H9 (cell line): Measurements from ENCODE around the gene CTNND1. TPM values are rescaled to one million over a fixed set of nuclear protein-coding genes. Genes with fewer than 3 reads are reported as not detected.

Source experiments
- DNase-seq: peaks from one replicate; pipeline ENCODE4 v3.0.0-alpha.2; 2017
- H2AFZ ChIP-seq: one replicate; pipeline ENCODE4 v1.6.1; 2013; ENCODE audit warnings: mild to moderate bottlenecking, low read length, control low read depth, moderate library complexity
- H2AK5ac ChIP-seq: 2 replicates; pipeline ENCODE4 v1.6.1; 2013; ENCODE audit warnings: low read length, control low read depth, mixed read lengths; ENCODE audit not compliant: insufficient read length
- H2BK120ac ChIP-seq: one replicate; pipeline ENCODE4 v1.6.1; 2013; ENCODE audit warnings: low read depth, mild to moderate bottlenecking, low read length, control low read depth, inconsistent platforms; ENCODE audit not compliant: poor library complexity, severe bottlenecking
- H2BK12ac ChIP-seq: 2 replicates; pipeline ENCODE4 v1.6.1; 2013; ENCODE audit warnings: low read length, control low read depth, mixed read lengths, low read depth; ENCODE audit not compliant: insufficient read length
- H2BK15ac ChIP-seq: 2 replicates; pipeline ENCODE4 v1.6.1; 2013; ENCODE audit warnings: low read depth, low read length, control low read depth
- H2BK20ac ChIP-seq: one replicate; pipeline ENCODE4 v1.6.1; 2013; ENCODE audit warnings: low read depth, mild to moderate bottlenecking, low read length, control low read depth, inconsistent platforms; ENCODE audit not compliant: poor library complexity, severe bottlenecking
- H2BK5ac ChIP-seq: 2 replicates; pipeline ENCODE4 v1.6.1; 2013; ENCODE audit warnings: low read length, control low read depth, mixed read lengths; ENCODE audit not compliant: insufficient read length
- H3K14ac ChIP-seq: 2 replicates; pipeline ENCODE4 v1.6.1; 2013; ENCODE audit warnings: low read length, control low read depth; ENCODE audit not compliant: insufficient read depth
- H3K18ac ChIP-seq: 2 replicates; pipeline ENCODE4 v1.6.1; 2013; ENCODE audit warnings: low read depth, mild to moderate bottlenecking, mixed read lengths, low read length, control low read depth; ENCODE audit not compliant: insufficient read length
- H3K23ac ChIP-seq: 2 replicates; pipeline ENCODE4 v1.6.1; 2013; ENCODE audit warnings: low read length, control low read depth, mixed read lengths, low read depth; ENCODE audit not compliant: insufficient read length
- H3K23me2 ChIP-seq: 2 replicates; pipeline ENCODE4 v1.6.1; 2013; ENCODE audit warnings: low read depth, mild to moderate bottlenecking, mixed read lengths, low read length, control low read depth; ENCODE audit not compliant: insufficient read length, poor library complexity, severe bottlenecking
- H3K27ac ChIP-seq: 2 replicates; pipeline ENCODE4 v1.5.1; 2013; ENCODE audit warnings: low read length, control low read depth, mixed read lengths, low read depth; ENCODE audit not compliant: insufficient read length
- H3K27me3 ChIP-seq: 2 replicates; pipeline ENCODE4 v1.6.1; 2013; ENCODE audit warnings: low read length, control low read depth, inconsistent platforms; ENCODE audit not compliant: insufficient read depth
- H3K4ac ChIP-seq: 2 replicates; pipeline ENCODE4 v1.6.1; 2013; ENCODE audit warnings: low read depth, mild to moderate bottlenecking, control low read depth, inconsistent platforms, low read length, moderate library complexity
- H3K4me1 ChIP-seq: 2 replicates; pipeline ENCODE4 v1.6.1; 2013; ENCODE audit warnings: low read length, control low read depth, inconsistent platforms; ENCODE audit not compliant: insufficient read depth
- H3K4me2 ChIP-seq: 2 replicates; pipeline ENCODE4 v1.6.1; 2013; ENCODE audit warnings: low read length, control low read depth, mixed read lengths; ENCODE audit not compliant: insufficient read length, insufficient read depth
- H3K56ac ChIP-seq: 2 replicates; pipeline ENCODE4 v1.6.1; 2013; ENCODE audit warnings: low read depth, mild to moderate bottlenecking, mixed read lengths, low read length, control low read depth; ENCODE audit not compliant: insufficient read length
- H3K79me1 ChIP-seq: 2 replicates; pipeline ENCODE4 v1.6.1; 2013; ENCODE audit warnings: low read depth, mild to moderate bottlenecking, moderate library complexity, low read length, control low read depth, inconsistent platforms; ENCODE audit not compliant: insufficient read depth, poor library complexity, severe bottlenecking
- H3K79me2 ChIP-seq: 2 replicates; pipeline ENCODE4 v1.6.1; 2013; ENCODE audit warnings: low read length, control low read depth, inconsistent platforms; ENCODE audit not compliant: insufficient read depth
- H3K9ac ChIP-seq: 2 replicates; pipeline ENCODE4 v1.6.1; 2013; ENCODE audit warnings: low read length, control low read depth, mixed read lengths; ENCODE audit not compliant: insufficient read length; ENCODE audit errors: extremely low read depth
- H3K9me3 ChIP-seq: one replicate; pipeline ENCODE4 v1.6.1; 2013; ENCODE audit warnings: low read depth, low read length, inconsistent platforms; ENCODE audit not compliant: control insufficient read depth
- H3T11ph ChIP-seq: one replicate; pipeline ENCODE4 v1.6.1; 2013; ENCODE audit warnings: mild to moderate bottlenecking, low read length, control low read depth, inconsistent platforms
- H4K20me1 ChIP-seq: one replicate; pipeline ENCODE4 v1.6.1; 2013; ENCODE audit not compliant: control insufficient read depth, insufficient read length, insufficient read depth
- H4K5ac ChIP-seq: 2 replicates; pipeline ENCODE4 v1.6.1; 2013; ENCODE audit warnings: low read depth, mild to moderate bottlenecking, mixed read lengths, low read length, control low read depth; ENCODE audit not compliant: insufficient read length
- H4K8ac ChIP-seq: replicated peaks from 2 replicates; pipeline ENCODE4 v1.6.1; 2013; ENCODE audit warnings: low read length, control low read depth, mixed read lengths, low read depth; ENCODE audit not compliant: insufficient read length
- H4K91ac ChIP-seq: 2 replicates; pipeline ENCODE4 v1.6.1; 2013; ENCODE audit warnings: low read depth, mild to moderate bottlenecking, moderate library complexity, mixed read lengths, low read length, control low read depth; ENCODE audit not compliant: insufficient read length
- H3K27ac Mint-ChIP-seq, 3 experiments: 2 replicates in 2 of 3; 3 replicates in 1 of 3; pipeline ENCODE4 v1.8.0; 2020 to 2021; ENCODE audit warnings: mixed read lengths in 3 of 3, mild to moderate bottlenecking in 1 of 3, moderate library complexity in 1 of 3
- H3K27me3 Mint-ChIP-seq: 2 replicates; pipeline ENCODE4 v1.8.0; 2021; ENCODE audit warnings: low read depth, mild to moderate bottlenecking, moderate library complexity, mixed read lengths
- H3K36me3 Mint-ChIP-seq, 3 experiments: 2 replicates in 2 of 3; 3 replicates in 1 of 3; pipeline ENCODE4 v1.8.0; 2020 to 2021; ENCODE audit warnings: low read depth in 3 of 3, mixed read lengths in 3 of 3; ENCODE audit not compliant: insufficient read depth in 1 of 3
- H3K4me1 Mint-ChIP-seq, 2 experiments: 2 replicates each; pipeline ENCODE4 v1.8.0; 2020; ENCODE audit warnings: mixed read lengths in 2 of 2
- H3K4me3 Mint-ChIP-seq, 2 experiments: 2 replicates in 1 of 2; 3 replicates in 1 of 2; pipeline ENCODE4 v1.8.0; 2020 to 2021; ENCODE audit warnings: mild to moderate bottlenecking in 2 of 2, mixed read lengths in 2 of 2, moderate library complexity in 1 of 2
- H3K9me3 Mint-ChIP-seq, 2 experiments: 2 replicates in 1 of 2; 3 replicates in 1 of 2; pipeline ENCODE4 v1.8.0; 2020; ENCODE audit warnings: mild to moderate bottlenecking in 2 of 2, mixed read lengths in 2 of 2, moderate library complexity in 1 of 2
- CTCF ChIP-seq: fragments of 200-600 bp; sonication (generic); conservative IDR thresholded peaks from 3 replicates; pipeline ENCODE4 v1.8.0; 2021; ENCODE audit warnings: antibody characterized with exemption, mild to moderate bottlenecking
- WGBS: extraction: QIAGEN DNeasy Blood & Tissue Kit; methylation state at CpG from one replicate; pipeline ENCODE4 v1.1.7; 2013; ENCODE audit warnings: missing lambda C conversion rate, low lambda C conversion rate, mixed read lengths; ENCODE audit not compliant: insufficient read length; ENCODE audit errors: extremely low coverage; 5-methylcytosine and 5-hydroxymethylcytosine counted together
- total RNA-seq: library from RNA; stranded (reverse); gene quantifications from 2 replicates; pipeline ENCODE4 v1.2.1, GENCODE V29; 2021

CTNND1 gene
- total RNA-seq, 1 experiment from 2014 or later: 164 TPM

GRCh38 chr11:57792060-57792541, 30.5 kb downstream of the CTNND1 start:
- no peak overlapping the region for H2AFZ ChIP-seq
- H3K79me1 ChIP-seq: peaks cover 18% of the 10 kb centered on the region
- no peaks in the 10 kb centered on the region for H3K9me3 ChIP-seq
- H3K27ac ChIP-seq: no peak overlapping the region
- WGBS: no CpG with 5 or more reads among the region's 7 CpGs
- no peak for TF ChIP-seq CTCF
- peak overlapping the region; percentile 4 to 69 (median 63); a peak in 6 of 7 replicates for H3K27ac Mint-ChIP-seq
- H3K9me3 Mint-ChIP-seq: no peaks in the 10 kb centered on the region
- no peak overlapping the region for H3K23ac ChIP-seq
- H2BK120ac ChIP-seq: no peak overlapping the region
- H4K5ac ChIP-seq: no peak overlapping the region
- H3K56ac ChIP-seq: no peak overlapping the region
- H2AK5ac ChIP-seq: no peak overlapping the region
- H2BK15ac ChIP-seq: no peak overlapping the region
- peaks cover 27 to 33% of the 10 kb centered on the region in 2 experiments for H3K4me1 Mint-ChIP-seq
- no peaks in the 10 kb centered on the region for H4K20me1 ChIP-seq
- H3K4me3 Mint-ChIP-seq: no peak overlapping the region
- H3K9ac ChIP-seq: no peak overlapping the region
- H3K27me3 Mint-ChIP-seq: no peaks in the 10 kb centered on the region
- H2BK12ac ChIP-seq: no peak overlapping the region
- H3K14ac ChIP-seq: no peak overlapping the region
- no peaks in the 10 kb centered on the region for H3K23me2 ChIP-seq
- peaks cover 24 to 58% (median 57%) of the 10 kb centered on the region in 3 experiments for H3K36me3 Mint-ChIP-seq
- no peak overlapping the region for H3K18ac ChIP-seq
- peaks cover 9% of the 10 kb centered on the region; the same call in 1 of the 2 replicates for H3K4me1 ChIP-seq
- no peak overlapping the region for H3K4ac ChIP-seq
- DNase-seq: no peak
- no peak overlapping the region for H3K4me2 ChIP-seq
- H4K8ac ChIP-seq: no peak overlapping the region
- no peaks in the 10 kb centered on the region for H3K27me3 ChIP-seq
- H3K79me2 ChIP-seq: peaks cover 25% of the 10 kb centered on the region; the same call in 1 of the 2 replicates
- H4K91ac ChIP-seq: no peak overlapping the region
- no peak overlapping the region for H3T11ph ChIP-seq
- no peak overlapping the region for H2BK5ac ChIP-seq
- no peak overlapping the region for H2BK20ac ChIP-seq
